ENCODE results near the gene ADCY5.

ADCY5 gene

GRCh38 chr3:123296261-123296660 is 152.6 kb downstream of the ADCY5 start:
- DNase-seq, result no peak

- DNase-seq, result no peak
Measured at GRCh38 chr3:123295901-123296250, 153.0 kb downstream of the ADCY5 start.

GRCh38 chr3:123295171-123295900 is 153.6 kb downstream of the ADCY5 start:
- DNase-seq, result no peak

GRCh38 chr3:123294296-123294938 is 154.5 kb downstream of the ADCY5 start:
- DNase-seq, result no peak

GRCh38 chr3:123292321-123293310 is 156.3 kb downstream of the ADCY5 start:
- no peak for DNase-seq

- DNase-seq, result no peak
Measured at GRCh38 chr3:123291404-123291803, 157.5 kb downstream of the ADCY5 start.

GRCh38 chr3:123290962-123291361 is 157.9 kb downstream of the ADCY5 start:
- DNase-seq, result no peak

- DNase-seq, result no peak
Measured at GRCh38 chr3:123290107-123290930, 158.6 kb downstream of the ADCY5 start.

- no peak for DNase-seq
Measured at GRCh38 chr3:123289391-123290106, 159.3 kb downstream of the ADCY5 start.

GRCh38 chr3:123287962-123288302 is 161.0 kb downstream of the ADCY5 start:
- no peak for DNase-seq

- no peak for DNase-seq
Measured at GRCh38 chr3:123287051-123287961, 161.6 kb downstream of the ADCY5 start.

GRCh38 chr3:123286308-123287023 is 162.4 kb downstream of the ADCY5 start:
- DNase-seq, result peak; percentile 22

- DNase-seq, result no peak
Measured at GRCh38 chr3:123285931-123286307, 163.0 kb downstream of the ADCY5 start.

GRCh38 chr3:123285479-123285878 is 163.4 kb downstream of the ADCY5 start:
- no peak for DNase-seq

- no peak for DNase-seq
Measured at GRCh38 chr3:123285066-123285465, 163.8 kb downstream of the ADCY5 start.

- no peak for DNase-seq
Measured at GRCh38 chr3:123284399-123285010, 164.4 kb downstream of the ADCY5 start.

GRCh38 chr3:123283657-123284398 is 165.1 kb downstream of the ADCY5 start:
- no peak for DNase-seq

GRCh38 chr3:123283074-123283473 is 165.8 kb downstream of the ADCY5 start:
- no peak for DNase-seq

- no peak for DNase-seq
Measured at GRCh38 chr3:123282461-123282860, 166.4 kb downstream of the ADCY5 start.
